CD4-positive, alpha-beta memory T cell (primary cell): ENCODE data around the gene FLT3LG. TPM values are rescaled to one million over a fixed set of nuclear protein-coding genes. Genes with fewer than 3 reads are reported as not detected.
A peak's percentile ranks its signal among the peaks of the same experiment; 100 is the strongest.

ENCODE experiments used
- CTCF ChIA-PET: fragments of 350-600 bp; sonication (Branson Sonifier 250); formaldehyde crosslinking; loops from one replicate; lab custom pipeline; 2021; ENCODE audit warnings: inconsistent platforms; ENCODE audit not compliant: partially characterized antibody; lab: Charles Lee
- POLR2A ChIA-PET: fragments of 350-600 bp; sonication (Branson Sonifier 250); formaldehyde crosslinking; loops from one replicate; lab custom pipeline; 2021; ENCODE audit not compliant: partially characterized antibody; lab: Charles Lee
- DNase-seq, 5 donors: peaks; one replicate each; pipeline versions ENCODE4 v3.0.0 to v3.0.0-alpha.2; 2020 to 2022; ENCODE audit warnings: mixed read lengths in 1 of 5
- H3K27ac ChIP-seq: one replicate; pipeline ENCODE4 v1.7.0; 2013; ENCODE audit warnings: low read depth, low read length
- H3K27me3 ChIP-seq: 2 replicates; pipeline ENCODE4 v1.7.0; 2013; ENCODE audit warnings: mild to moderate bottlenecking, low read length, moderate library complexity; ENCODE audit not compliant: insufficient read depth
- H3K36me3 ChIP-seq: 2 replicates; pipeline ENCODE4 v1.7.0; 2013; ENCODE audit warnings: mild to moderate bottlenecking, low read length, moderate library complexity; ENCODE audit not compliant: insufficient read depth
- H3K4me1 ChIP-seq: 2 replicates; pipeline ENCODE4 v1.7.0; 2013; ENCODE audit warnings: mild to moderate bottlenecking, low read length, moderate library complexity; ENCODE audit not compliant: insufficient read depth
- H3K4me3 ChIP-seq, 2 donors: one replicate each; pipeline ENCODE4 v1.7.0; 2013; ENCODE audit warnings: low read length in 2 of 2, mild to moderate bottlenecking in 1 of 2
- H3K9me3 ChIP-seq, 2 donors: one replicate each; pipeline ENCODE4 v1.7.0; 2013; ENCODE audit warnings: low read length in 2 of 2, control low read depth in 1 of 2; ENCODE audit not compliant: control insufficient read depth in 1 of 2
- H3K27ac Mint-ChIP-seq, 7 donors: one replicate each; pipeline ENCODE4 v1.8.0; 2020 to 2021; ENCODE audit warnings: mixed read lengths in 7 of 7, mild to moderate bottlenecking in 6 of 7, inconsistent platforms in 3 of 7, moderate library complexity in 3 of 7
- H3K27me3 Mint-ChIP-seq, 2 donors: one replicate each; pipeline ENCODE4 v1.8.0; 2020 to 2021; ENCODE audit warnings: mixed read lengths in 2 of 2
- H3K36me3 Mint-ChIP-seq, 2 donors: one replicate each; pipeline ENCODE4 v1.8.0; 2020 to 2021; ENCODE audit warnings: mixed read lengths in 2 of 2, inconsistent platforms in 1 of 2, mild to moderate bottlenecking in 1 of 2
- H3K4me1 Mint-ChIP-seq, 4 donors: one replicate each; pipeline ENCODE4 v1.8.0; 2020 to 2021; ENCODE audit warnings: mixed read lengths in 4 of 4, mild to moderate bottlenecking in 1 of 4
- H3K4me3 Mint-ChIP-seq, 8 donors: one replicate each; pipeline ENCODE4 v1.8.0; 2020 to 2021; ENCODE audit warnings: mixed read lengths in 8 of 8, mild to moderate bottlenecking in 7 of 8, moderate library complexity in 6 of 8, inconsistent platforms in 3 of 8
- H3K9me3 Mint-ChIP-seq, 8 donors: one replicate each; pipeline ENCODE4 v1.8.0; 2020 to 2021; ENCODE audit warnings: mixed read lengths in 8 of 8, mild to moderate bottlenecking in 5 of 8, inconsistent platforms in 3 of 8, moderate library complexity in 1 of 8
- intact Hi-C: fragments of 100-400 bp; cut with micrococcal nuclease; formaldehyde crosslinking; loops from one replicate; pipeline ENCODE4 v1.15.1; 2023
- polyA plus RNA-seq, 2 donors: library from polyadenylated mRNA; unstranded; fragments of 300-500 nt; fragmentation: Illumina TruSeq; gene quantifications; one replicate each; pipeline ENCODE4 v1.2.3, GENCODE V29; 2021
- total RNA-seq, 2 experiments: library from RNA; stranded (reverse); gene quantifications; one replicate each; pipeline ENCODE4 v1.2.3, GENCODE V29; 2021

Gene FLT3LG
- total and polyA plus RNA-seq, 4 experiments from 2014 or later: 114 to 252 (median 130) TPM

DNA sequence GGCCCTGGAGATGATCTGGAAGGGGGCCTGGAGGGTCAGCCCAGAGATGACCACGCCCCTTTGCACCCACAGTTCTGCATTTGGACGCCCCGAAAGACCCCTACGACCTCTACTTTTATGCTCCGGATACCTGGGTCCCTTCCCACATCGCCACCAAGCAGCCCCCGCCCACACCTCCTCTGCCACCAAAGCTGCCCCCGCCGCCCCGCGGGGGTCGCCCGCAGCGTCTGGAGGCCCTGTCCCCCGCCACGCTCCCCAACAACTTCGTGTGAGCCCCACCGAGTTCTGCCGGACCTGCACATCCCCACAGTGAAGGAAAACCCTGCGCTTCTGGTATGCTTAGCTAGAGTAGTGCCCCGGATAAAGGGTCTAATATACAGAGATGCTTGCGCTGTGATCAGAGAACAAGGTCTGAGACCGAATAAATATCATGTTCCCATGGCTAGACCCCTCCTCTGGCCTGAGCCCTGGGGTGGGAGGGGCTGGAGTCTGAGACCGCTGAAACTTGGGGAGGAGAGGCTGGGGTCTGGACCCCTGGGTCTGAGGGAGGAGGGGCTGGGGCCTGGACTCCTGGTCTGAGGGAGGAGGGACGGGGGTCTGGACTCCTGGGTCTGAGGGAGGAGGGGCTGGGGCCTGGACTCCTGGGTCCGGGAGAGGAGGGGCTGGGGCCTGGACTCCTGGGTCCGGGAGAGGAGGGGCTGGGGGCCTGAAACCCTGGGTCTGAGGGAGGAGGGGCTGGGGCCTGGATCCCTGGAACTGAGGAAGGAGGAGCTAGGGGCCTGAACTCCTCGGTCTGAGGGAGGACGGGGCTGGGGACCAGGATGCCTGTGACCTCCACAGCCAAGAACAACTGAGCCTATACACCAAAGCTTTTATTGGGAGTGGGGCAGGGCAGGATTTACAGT lies 45.2 kb upstream of the FLT3LG start:
- Mint-ChIP-seq H3K27me3 (peaks cover 64 to 76% of the 10 kb centered on the region in 2 donors), H3K9me3 (peaks cover 0 to 2% (median 0%) of the 10 kb centered on the region in 8 donors), H3K36me3 (peaks cover 2 to 8% of the 10 kb centered on the region in 2 donors), H3K27ac (peak overlapping the region in 1 of 7 donors; percentile 46), H3K4me3 (peak overlapping the region in 6 of 8 donors; percentile 22 to 77 (median 60)), H3K4me1 (peaks cover 31 to 86% (median 55%) of the 10 kb centered on the region in 4 donors)
- Histone ChIP-seq H3K4me1 (peaks cover 42% of the 10 kb centered on the region), H3K9me3 (no peaks in the 10 kb centered on the region), H3K27ac (no peak overlapping the region), H3K36me3 (no peaks in the 10 kb centered on the region), H3K27me3 (peaks cover 69% of the 10 kb centered on the region), H3K4me3 (no peak overlapping the region)
- DNase-seq: peak in 1 of 5 donors; percentile 18
- ChIA-PET CTCF (interaction anchor here (1.4 to 1.8 kb wide), 3 partner anchors 17 to 22 kb away, joined by 3 to 5 read pairs (median 4); no protein-coding TSS in a partner anchor), POLR2A (interaction anchor here (1.0 kb wide), 1 partner anchor 13 kb away, joined by 3 read pairs; no protein-coding TSS in a partner anchor)
- intact Hi-C loops: loop anchor here (2.0 kb wide), 1 partner anchor 20 kb away; no protein-coding TSS in a partner anchor

- H3K4me3 Mint-ChIP-seq: no peak overlapping the region
- H3K36me3 Mint-ChIP-seq: peaks cover 2 to 8% of the 10 kb centered on the region in 2 donors
- ChIA-PET CTCF (interaction anchor here (1.1 to 1.4 kb wide), 2 partner anchors 10 to 18 kb away, joined by 3 to 5 read pairs; no protein-coding TSS in a partner anchor), POLR2A (no interaction called here)
- Histone ChIP-seq H3K4me3 (no peak overlapping the region), H3K27me3 (peaks cover 68% of the 10 kb centered on the region), H3K36me3 (no peaks in the 10 kb centered on the region), H3K9me3 (no peaks in the 10 kb centered on the region), H3K27ac (no peak overlapping the region), H3K4me1 (peaks cover 37% of the 10 kb centered on the region)
- peak overlapping the region in 1 of 7 donors; percentile 46 for H3K27ac Mint-ChIP-seq
- H3K27me3 Mint-ChIP-seq: peaks cover 65 to 72% of the 10 kb centered on the region in 2 donors
- peaks cover 0 to 2% (median 0%) of the 10 kb centered on the region in 8 donors for H3K9me3 Mint-ChIP-seq
- peak in 1 of 5 donors; percentile 2 for DNase-seq
- H3K4me1 Mint-ChIP-seq: peaks cover 26 to 77% (median 46%) of the 10 kb centered on the region in 4 donors
- intact Hi-C loops: no loop called here
These were observed 43.8 kb upstream of the FLT3LG start for GRCh38 chr19:49430172-49430677.

DNA sequence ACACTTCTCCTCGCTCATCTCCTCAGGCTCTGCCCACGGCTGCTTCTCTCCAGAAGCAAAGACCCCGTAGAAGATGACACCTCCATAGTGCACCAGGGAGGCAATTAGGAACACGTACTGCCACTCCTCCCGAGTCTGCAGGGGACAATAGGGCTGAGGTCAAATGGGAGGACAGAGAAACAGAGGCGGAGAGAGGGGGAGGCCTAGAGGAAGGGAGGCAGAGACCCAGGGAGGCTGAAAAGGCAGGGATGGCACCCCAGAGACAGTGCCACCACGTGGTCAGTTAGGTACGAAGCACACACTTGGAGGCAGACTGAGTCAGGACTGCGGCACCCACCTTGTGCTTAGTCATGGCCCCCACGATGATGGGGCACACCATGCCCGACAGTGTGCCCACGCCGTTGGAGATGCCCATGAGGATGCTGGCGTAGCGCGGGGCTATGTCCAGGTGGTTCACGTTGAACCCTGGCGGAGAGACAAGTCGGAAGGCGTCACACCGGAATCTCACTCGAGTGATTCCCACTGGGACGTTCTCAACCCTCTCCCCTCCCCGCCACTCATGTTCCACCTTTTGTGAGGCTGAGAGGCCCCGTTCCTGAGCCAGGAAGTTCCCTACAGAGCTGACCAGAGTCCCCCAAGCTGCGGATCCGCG lies 43.2 kb upstream of the FLT3LG start:
- peaks cover 62% of the 10 kb centered on the region for H3K27me3 ChIP-seq
- H3K9me3 ChIP-seq: no peaks in the 10 kb centered on the region
- ChIA-PET CTCF (interaction anchor here (1.4 kb wide), 1 partner anchor 39 kb away, joined by 4 read pairs; no protein-coding TSS in a partner anchor), POLR2A (no interaction called here)
- no peaks in the 10 kb centered on the region for H3K36me3 ChIP-seq
- H3K4me3 ChIP-seq: no peak overlapping the region
- no peak overlapping the region for H3K27ac ChIP-seq
- peak overlapping the region in 1 of 8 donors; percentile 26 for H3K4me3 Mint-ChIP-seq
- H3K4me1 Mint-ChIP-seq: peaks cover 25 to 77% (median 44%) of the 10 kb centered on the region in 4 donors
- peaks cover 0 to 2% (median 0%) of the 10 kb centered on the region in 8 donors for H3K9me3 Mint-ChIP-seq
- peaks cover 2 to 8% of the 10 kb centered on the region in 2 donors for H3K36me3 Mint-ChIP-seq
- DNase-seq: peak in 1 of 5 donors; percentile 21
- intact Hi-C loops: no loop called here
- peak overlapping the region in 2 of 7 donors; percentile 46 to 63 for H3K27ac Mint-ChIP-seq
- peaks cover 65 to 71% of the 10 kb centered on the region in 2 donors for H3K27me3 Mint-ChIP-seq
- H3K4me1 ChIP-seq: peaks cover 37% of the 10 kb centered on the region

DNA sequence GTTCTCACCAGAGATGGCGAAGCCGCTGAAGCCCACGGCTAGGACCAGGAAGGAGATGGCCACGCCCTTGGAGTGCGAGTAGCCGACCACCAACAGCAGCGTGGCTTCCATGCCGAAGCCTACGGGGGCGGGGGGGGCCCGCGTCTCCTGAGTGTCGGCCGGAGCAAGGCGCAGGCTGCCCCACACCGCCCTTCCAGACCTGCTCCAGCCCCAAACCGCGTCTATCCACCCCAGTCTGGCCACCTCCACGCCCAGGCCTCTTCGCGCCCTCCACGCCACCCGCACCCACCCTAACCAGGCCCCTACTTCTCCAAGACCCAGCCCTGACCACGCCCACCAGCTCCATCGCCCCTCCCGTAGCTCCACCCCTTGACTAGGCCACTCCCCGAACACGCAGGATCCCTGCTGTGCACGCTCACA lies 42.7 kb upstream of the FLT3LG start:
- H3K4me1 ChIP-seq: peaks cover 38% of the 10 kb centered on the region
- H3K4me3 Mint-ChIP-seq: no peak overlapping the region
- H3K27ac ChIP-seq: no peak overlapping the region
- H3K4me3 ChIP-seq: no peak overlapping the region
- no peak for DNase-seq
- peaks cover 57% of the 10 kb centered on the region for H3K27me3 ChIP-seq
- POLR2A ChIA-PET: no interaction called here
- intact Hi-C loops: no loop called here
- peaks cover 2 to 8% of the 10 kb centered on the region in 2 donors for H3K36me3 Mint-ChIP-seq
- CTCF ChIA-PET: interaction anchor here (1.4 kb wide), 1 partner anchor 40 kb away, joined by 4 read pairs; no protein-coding TSS in a partner anchor
- H3K27me3 Mint-ChIP-seq: peaks cover 66 to 71% of the 10 kb centered on the region in 2 donors
- peaks cover 0 to 5% (median 0%) of the 10 kb centered on the region in 8 donors for H3K9me3 Mint-ChIP-seq
- no peaks in the 10 kb centered on the region for H3K36me3 ChIP-seq
- H3K9me3 ChIP-seq: no peaks in the 10 kb centered on the region
- H3K27ac Mint-ChIP-seq: peak overlapping the region in 1 of 7 donors; percentile 55
- peaks cover 22 to 77% (median 45%) of the 10 kb centered on the region in 4 donors for H3K4me1 Mint-ChIP-seq

- POLR2A ChIA-PET: no interaction called here
- peaks cover 2 to 8% of the 10 kb centered on the region in 2 donors for H3K36me3 Mint-ChIP-seq
- peak overlapping the region in 3 of 7 donors; percentile 28 to 66 (median 50) for H3K27ac Mint-ChIP-seq
These were observed 41.6 kb upstream of the FLT3LG start for GRCh38 chr19:49432141-49433073.

More at GRCh38 chr19:49432141-49433073, 41.6 kb upstream of the FLT3LG start:
- H3K9me3 ChIP-seq: no peaks in the 10 kb centered on the region
- intact Hi-C loops: no loop called here
- peaks cover 56% of the 10 kb centered on the region for H3K27me3 ChIP-seq
- no peak overlapping the region for H3K27ac ChIP-seq
- H3K4me3 ChIP-seq: no peak overlapping the region
- CTCF ChIA-PET: interaction anchor here (0.7 to 1.4 kb wide), 2 partner anchors 20 to 41 kb away, joined by 3 to 4 read pairs; no protein-coding TSS in a partner anchor
- Mint-ChIP-seq H3K27me3 (peaks cover 64 to 67% of the 10 kb centered on the region in 2 donors), H3K4me1 (peaks cover 20 to 67% (median 38%) of the 10 kb centered on the region in 4 donors), H3K9me3 (peaks cover 0 to 5% (median 0%) of the 10 kb centered on the region in 8 donors), H3K4me3 (peak overlapping the region in 6 of 8 donors; percentile 17 to 56 (median 36))
- peaks cover 41% of the 10 kb centered on the region for H3K4me1 ChIP-seq
- H3K36me3 ChIP-seq: no peaks in the 10 kb centered on the region
- DNase-seq: peak in 3 of 5 donors; percentile 43 to 55 (median 44)
